Calu3 (cell line): Measurements from ENCODE around the gene RELB. TPM values are rescaled to one million over a fixed set of nuclear protein-coding genes. Genes with fewer than 3 reads are reported as not detected.

ENCODE experiments used
- BruUV-seq: library from RNA; stranded (reverse); fragments of 400-500 nt; replicated peaks from 2 replicates; lab custom pipeline; 2021; lab: Mats Ljungman, UMichigan
- CTCF ChIA-PET: fragments of 300-600 bp; sonication (Branson Sonifier 250); formaldehyde crosslinking; loops from one replicate; lab custom pipeline; 2022; ENCODE audit warnings: antibody characterized with exemption; lab: Charles Lee
- DNase-seq: peaks from one replicate; pipeline ENCODE4 v3.0.0; 2022
- H3K27ac Mint-ChIP-seq: one replicate; pipeline ENCODE4 v1.8.0; 2022; ENCODE audit warnings: mixed read lengths; ENCODE audit not compliant: unreplicated experiment
- H3K27me3 Mint-ChIP-seq: one replicate; pipeline ENCODE4 v1.8.0; 2022; ENCODE audit warnings: mixed read lengths; ENCODE audit not compliant: unreplicated experiment
- H3K36me3 Mint-ChIP-seq: one replicate; pipeline ENCODE4 v1.8.0; 2022; ENCODE audit warnings: mild to moderate bottlenecking, moderate library complexity, mixed read lengths; ENCODE audit not compliant: insufficient read depth, unreplicated experiment
- H3K4me1 Mint-ChIP-seq: one replicate; pipeline ENCODE4 v1.8.0; 2022; ENCODE audit warnings: mild to moderate bottlenecking, low read depth, mixed read lengths; ENCODE audit not compliant: unreplicated experiment
- H3K4me3 Mint-ChIP-seq: one replicate; pipeline ENCODE4 v1.8.0; 2022; ENCODE audit warnings: mild to moderate bottlenecking, low read depth, moderate library complexity, mixed read lengths; ENCODE audit not compliant: unreplicated experiment
- H3K9me3 Mint-ChIP-seq: one replicate; pipeline ENCODE4 v1.8.0; 2022; ENCODE audit warnings: low read depth, mixed read lengths; ENCODE audit not compliant: unreplicated experiment
- intact Hi-C: fragments of 100-400 bp; cut with micrococcal nuclease; formaldehyde crosslinking; loops from one replicate; pipeline ENCODE4 v1.10.0; 2022; ENCODE audit not compliant: unreplicated experiment
- total RNA-seq: library from RNA; stranded (reverse); gene quantifications from 2 replicates; pipeline ENCODE4 v1.2.3, GENCODE V29; 2022
- TF ChIP-seq, protein P1 (sequence below): fragments of 200-600 bp; IDR thresholded peaks from one replicate; pipeline ENCODE4 v1.8.0; 2022; ENCODE audit warnings: antibody characterized with exemption; ENCODE audit not compliant: unreplicated experiment

RELB gene
- total RNA-seq, 1 experiment from 2014 or later = 44.5 TPM

DNA sequence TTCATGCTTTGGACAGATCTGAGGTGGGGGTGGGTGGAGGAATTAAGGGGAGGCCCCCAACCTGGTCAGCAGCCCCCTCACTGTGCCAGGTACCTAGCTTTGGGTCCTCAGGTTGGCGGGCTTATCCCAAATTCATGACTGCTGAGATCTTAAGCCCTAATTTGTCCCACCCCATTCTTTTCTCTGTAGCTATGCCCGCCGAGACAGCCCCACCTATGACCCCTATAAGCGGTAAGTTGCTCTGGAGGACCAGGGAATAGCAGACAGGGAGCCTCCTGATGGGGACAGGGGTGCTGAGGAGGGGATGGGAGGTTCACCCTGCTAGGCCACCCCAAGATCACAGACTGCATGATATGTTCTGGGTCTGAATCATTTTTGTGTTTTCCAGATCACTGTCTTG, 60.7 kb downstream of the RELB start:
- Mint-ChIP-seq H3K27ac (no peak overlapping the region), H3K4me1 (no peaks in the 10 kb centered on the region), H3K9me3 (no peaks in the 10 kb centered on the region), H3K4me3 (no peak overlapping the region), H3K27me3 (no peaks in the 10 kb centered on the region), H3K36me3 (peaks cover 85% of the 10 kb centered on the region)
- intact Hi-C loops = no loop called here
- TF ChIP-seq, protein P1, sequence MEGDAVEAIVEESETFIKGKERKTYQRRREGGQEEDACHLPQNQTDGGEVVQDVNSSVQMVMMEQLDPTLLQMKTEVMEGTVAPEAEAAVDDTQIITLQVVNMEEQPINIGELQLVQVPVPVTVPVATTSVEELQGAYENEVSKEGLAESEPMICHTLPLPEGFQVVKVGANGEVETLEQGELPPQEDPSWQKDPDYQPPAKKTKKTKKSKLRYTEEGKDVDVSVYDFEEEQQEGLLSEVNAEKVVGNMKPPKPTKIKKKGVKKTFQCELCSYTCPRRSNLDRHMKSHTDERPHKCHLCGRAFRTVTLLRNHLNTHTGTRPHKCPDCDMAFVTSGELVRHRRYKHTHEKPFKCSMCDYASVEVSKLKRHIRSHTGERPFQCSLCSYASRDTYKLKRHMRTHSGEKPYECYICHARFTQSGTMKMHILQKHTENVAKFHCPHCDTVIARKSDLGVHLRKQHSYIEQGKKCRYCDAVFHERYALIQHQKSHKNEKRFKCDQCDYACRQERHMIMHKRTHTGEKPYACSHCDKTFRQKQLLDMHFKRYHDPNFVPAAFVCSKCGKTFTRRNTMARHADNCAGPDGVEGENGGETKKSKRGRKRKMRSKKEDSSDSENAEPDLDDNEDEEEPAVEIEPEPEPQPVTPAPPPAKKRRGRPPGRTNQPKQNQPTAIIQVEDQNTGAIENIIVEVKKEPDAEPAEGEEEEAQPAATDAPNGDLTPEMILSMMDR = no peak
- no peak for DNase-seq
- BruUV-seq = no TSS peak
- CTCF ChIA-PET = no interaction called here

DNA sequence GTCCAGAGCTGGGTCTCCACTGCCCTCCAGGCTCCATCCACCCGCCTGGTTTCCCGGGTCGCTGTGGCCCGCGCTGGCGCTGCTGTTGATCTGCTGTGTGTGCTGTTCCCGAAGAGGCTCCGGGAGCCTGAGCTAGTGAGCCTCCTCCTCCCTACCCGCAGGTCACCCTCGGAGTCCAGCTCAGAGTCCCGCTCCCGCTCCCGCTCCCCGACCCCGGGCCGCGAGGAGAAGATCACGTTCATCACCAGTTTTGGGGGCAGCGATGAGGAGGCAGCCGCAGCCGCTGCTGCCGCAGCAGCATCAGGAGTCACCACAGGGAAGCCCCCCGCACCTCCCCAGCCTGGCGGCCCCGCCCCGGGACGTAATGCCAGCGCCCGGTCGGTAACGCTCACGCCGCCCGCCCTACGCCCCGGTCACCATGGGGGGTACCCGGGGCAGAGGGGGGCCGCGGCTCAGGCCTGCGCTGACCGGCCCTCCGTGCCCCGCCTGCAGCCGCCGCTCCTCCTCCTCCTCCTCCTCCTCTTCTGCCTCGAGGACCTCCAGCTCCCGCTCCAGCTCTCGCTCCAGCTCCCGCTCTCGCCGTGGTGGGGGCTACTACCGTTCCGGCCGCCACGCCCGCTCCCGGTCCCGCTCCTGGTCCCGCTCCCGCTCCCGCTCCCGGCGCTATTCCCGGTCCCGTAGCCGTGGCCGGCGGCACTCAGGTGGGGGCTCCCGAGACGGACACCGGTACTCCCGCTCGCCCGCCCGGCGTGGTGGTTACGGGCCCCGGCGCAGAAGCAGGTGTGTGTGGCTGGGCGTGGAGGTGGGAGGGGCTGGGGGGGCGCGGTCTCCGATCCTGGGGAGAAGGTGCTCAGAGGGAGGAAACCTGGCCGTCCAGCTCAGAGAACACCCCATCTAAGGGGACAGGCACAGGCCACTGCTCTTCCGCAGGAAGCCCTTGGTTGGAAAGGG, 62.9 kb downstream of the RELB start:
- H3K4me3 Mint-ChIP-seq = no peak overlapping the region

DNA sequence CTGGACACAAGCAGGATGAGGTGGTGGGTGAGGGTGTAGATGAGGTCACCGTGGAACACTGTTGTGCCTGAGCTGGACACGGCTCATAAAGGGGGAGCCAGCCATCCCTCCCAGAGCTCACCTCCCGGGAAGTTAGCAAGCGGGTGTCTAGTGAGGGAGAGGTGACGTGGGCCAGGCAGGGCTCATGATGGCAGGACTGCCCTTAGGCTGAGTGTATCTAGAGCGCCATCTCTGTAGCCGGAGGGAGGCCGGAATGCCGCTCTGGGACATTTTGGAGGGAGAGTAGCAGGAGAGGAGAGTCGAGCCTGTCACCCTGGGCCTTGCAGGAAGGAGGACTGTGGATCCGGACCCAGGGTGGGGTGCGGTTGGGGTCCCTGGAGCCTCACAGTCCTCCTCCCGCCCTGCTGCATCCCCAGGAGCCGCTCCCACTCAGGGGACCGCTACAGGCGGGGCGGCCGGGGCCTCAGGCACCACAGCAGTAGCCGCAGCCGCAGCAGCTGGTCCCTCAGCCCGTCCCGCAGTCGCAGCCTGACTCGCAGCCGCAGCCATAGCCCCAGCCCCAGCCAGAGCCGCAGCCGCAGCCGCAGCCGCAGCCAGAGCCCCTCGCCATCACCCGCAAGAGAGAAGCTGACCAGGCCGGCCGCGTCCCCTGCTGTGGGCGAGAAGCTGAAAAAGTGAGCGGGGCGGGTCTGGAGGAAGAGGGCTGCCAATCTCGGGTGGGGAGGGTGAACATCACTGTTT, 65.8 kb downstream of the RELB start:
- intact Hi-C loops = no loop called here
- BruUV-seq = no TSS peak
- H3K27ac Mint-ChIP-seq = no peak overlapping the region
- H3K27me3 Mint-ChIP-seq = no peaks in the 10 kb centered on the region
- TF ChIP-seq, protein P1 = no peak
- peaks cover 87% of the 10 kb centered on the region for H3K36me3 Mint-ChIP-seq
- CTCF ChIA-PET = interaction anchor here (0.7 to 1.3 kb wide), 2 partner anchors 7 to 637 kb away, joined by 3 to 5 read pairs; no protein-coding TSS in a partner anchor
- H3K4me3 Mint-ChIP-seq = no peak overlapping the region
- H3K9me3 Mint-ChIP-seq = no peaks in the 10 kb centered on the region
- no peak for DNase-seq
- no peaks in the 10 kb centered on the region for H3K4me1 Mint-ChIP-seq

More for the DNA sequence above, 62.9 kb downstream of the RELB start:
- Mint-ChIP-seq H3K36me3 (peaks cover 86% of the 10 kb centered on the region), H3K9me3 (no peaks in the 10 kb centered on the region), H3K27ac (no peak overlapping the region), H3K4me1 (no peaks in the 10 kb centered on the region), H3K27me3 (no peaks in the 10 kb centered on the region)
- no peak for DNase-seq
- CTCF ChIA-PET = no interaction called here
- BruUV-seq = no TSS peak
- intact Hi-C loops = no loop called here
- TF ChIP-seq, protein P1 = no peak

DNA sequence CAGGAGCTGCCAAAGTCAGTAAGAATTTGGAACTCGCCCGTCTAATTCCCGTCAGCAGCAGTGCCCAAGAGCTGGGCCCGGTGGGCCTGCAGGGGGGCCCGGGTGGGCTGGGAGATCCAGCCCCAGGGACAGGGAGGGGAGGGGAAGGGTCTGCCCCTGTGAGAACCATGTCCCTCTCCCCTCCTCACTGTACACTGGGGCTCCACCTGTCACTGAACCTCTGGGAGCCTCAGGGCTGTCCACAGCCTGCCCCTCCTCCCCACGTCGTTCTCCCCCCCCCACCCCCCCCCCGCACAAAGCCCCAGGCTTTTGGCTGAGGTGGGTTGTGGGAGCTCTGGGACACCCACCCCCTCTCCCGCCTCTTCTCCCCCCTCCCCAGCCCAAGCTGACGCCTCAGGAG, 66.8 kb downstream of the RELB start:
- CTCF ChIA-PET = interaction anchor here (1.3 kb wide), 1 partner anchor 8 kb away, joined by 3 read pairs; no protein-coding TSS in a partner anchor
- Mint-ChIP-seq H3K4me3 (no peak overlapping the region), H3K36me3 (peaks cover 86% of the 10 kb centered on the region), H3K27me3 (no peaks in the 10 kb centered on the region), H3K4me1 (no peaks in the 10 kb centered on the region), H3K9me3 (no peaks in the 10 kb centered on the region), H3K27ac (no peak overlapping the region)
- intact Hi-C loops = no loop called here
- TF ChIP-seq, protein P1 = no peak
- no peak for DNase-seq
- BruUV-seq = no TSS peak
